ENCODE data around the gene FAM181A. TPM values are rescaled to one million over a fixed set of nuclear protein-coding genes. Genes with fewer than 3 reads are reported as not detected.

The FAM181A gene
- total RNA-seq: not detected

GRCh38 chr14:93926873-93927799 lies at the start of gene FAM181A:
Gene FAM181A (plus strand): TSS chr14:93927344. CDS start chr14:93928286, 942 bp downstream.
- WGBS: 67% methylated on average over 24 of the region's 38 CpGs
- TF ChIP-seq POLR2AphosphoS5 (IDR thresholded peaks at IDR 0.05): no peak
- no peak for TF ChIP-seq POLR2A (IDR thresholded peaks at IDR 0.05)
- TF ChIP-seq EP300 (IDR thresholded peaks at IDR 0.05): no peak
- TF ChIP-seq CTCF (IDR thresholded peaks at IDR 0.05): no peak
- Histone ChIP-seq H3K9me3 (no peaks in the 10 kb centered on the region), H3K36me3 (no peaks in the 10 kb centered on the region), H3K27ac (no peak within 1 kb of the TSS), H3K4me3 (no peak within 1 kb of the TSS), H3K4me1 (no peaks in the 10 kb centered on the region), H3K27me3 (peaks cover 6% of the 10 kb centered on the region)
- DNase-seq (ENCODE audit: low spot score in 2 of 2): no peak

GRCh38 chr14:93878212-93878611 lies 48.9 kb upstream of the FAM181A start:
- DNase-seq (ENCODE audit: low spot score in 2 of 2): no peak
- Histone ChIP-seq H3K4me3 (no peak overlapping the region), H3K27ac (no peak overlapping the region), H3K36me3 (no peaks in the 10 kb centered on the region), H3K27me3 (peaks cover 3% of the 10 kb centered on the region), H3K9me3 (no peaks in the 10 kb centered on the region), H3K4me1 (peaks cover 17% of the 10 kb centered on the region)
- TF ChIP-seq POLR2AphosphoS5 (IDR thresholded peaks at IDR 0.05): no peak
- no peak for TF ChIP-seq POLR2A (IDR thresholded peaks at IDR 0.05)
- no peak for TF ChIP-seq EP300 (IDR thresholded peaks at IDR 0.05)
- no peak for TF ChIP-seq CTCF (IDR thresholded peaks at IDR 0.05)
- WGBS: 68% methylated on average over 8 of the region's 8 CpGs

DNA sequence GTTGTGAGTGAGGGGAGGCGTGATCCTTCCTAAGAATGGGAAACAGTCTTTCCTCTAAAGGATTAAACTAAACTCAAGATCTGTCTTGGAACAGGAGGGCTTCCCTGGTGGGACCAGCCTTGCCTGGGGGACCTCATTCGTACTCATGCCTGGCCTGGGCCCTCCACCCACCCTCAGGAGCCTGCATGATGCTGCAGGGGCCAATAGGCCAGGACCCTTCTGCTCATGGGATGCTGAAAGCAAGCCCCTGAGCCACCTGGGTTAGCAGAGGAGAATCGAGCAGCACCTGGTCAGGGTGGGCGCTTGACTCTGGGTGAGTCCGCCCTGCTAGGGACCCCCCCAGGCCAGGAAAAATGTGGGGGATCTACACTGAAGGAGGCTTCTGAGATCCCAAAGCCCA lies 48.3 kb upstream of the FAM181A start:
- H3K4me1 ChIP-seq: peaks cover 17% of the 10 kb centered on the region
- DNase-seq (ENCODE audit: low spot score in 2 of 2): no peak
- no peak overlapping the region for H3K27ac ChIP-seq
- TF ChIP-seq CTCF (IDR thresholded peaks at IDR 0.05): no peak
- no peak for TF ChIP-seq POLR2A (IDR thresholded peaks at IDR 0.05)
- TF ChIP-seq EP300 (IDR thresholded peaks at IDR 0.05): no peak
- TF ChIP-seq POLR2AphosphoS5 (IDR thresholded peaks at IDR 0.05): no peak
- 90% methylated on average over 5 of the region's 5 CpGs for WGBS
- no peaks in the 10 kb centered on the region for H3K9me3 ChIP-seq
- no peak overlapping the region for H3K4me3 ChIP-seq
- H3K27me3 ChIP-seq: peaks cover 3% of the 10 kb centered on the region
- H3K36me3 ChIP-seq: no peaks in the 10 kb centered on the region

DNA sequence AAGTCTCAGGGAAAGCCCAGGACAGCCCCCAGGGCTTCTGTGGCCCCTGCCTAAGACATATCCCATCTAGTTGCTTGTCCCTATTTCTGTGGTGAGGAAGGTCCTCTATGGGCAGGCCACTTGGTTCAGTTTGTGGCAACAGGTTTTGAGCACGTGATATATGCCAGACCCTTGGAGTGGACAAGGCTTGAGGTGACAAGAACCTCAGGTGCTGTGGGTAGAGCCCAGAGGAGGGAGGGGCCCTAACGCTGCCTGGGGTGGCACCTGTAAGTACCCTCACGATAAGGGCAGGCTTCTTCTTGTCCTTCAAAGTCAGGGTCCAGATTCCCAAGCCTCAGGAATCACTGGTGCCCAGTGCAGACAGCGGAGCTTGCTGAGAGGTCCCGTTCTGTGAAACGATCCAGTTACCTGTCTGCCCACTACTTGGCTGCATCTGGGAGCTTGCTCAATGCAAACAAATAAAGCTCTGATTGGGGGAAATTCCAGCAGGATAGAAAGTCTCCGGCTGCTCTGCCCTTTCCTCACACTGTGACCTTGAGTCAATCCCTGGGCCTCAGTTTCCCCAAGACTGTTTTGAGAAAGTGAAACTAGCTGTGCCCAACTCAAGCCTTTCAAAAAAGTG lies 47.7 kb upstream of the FAM181A start:
- DNase-seq (ENCODE audit: low spot score in 2 of 2): no peak
- Histone ChIP-seq H3K4me1 (peaks cover 17% of the 10 kb centered on the region), H3K27ac (no peak overlapping the region), H3K36me3 (no peaks in the 10 kb centered on the region), H3K27me3 (peaks cover 3% of the 10 kb centered on the region), H3K9me3 (no peaks in the 10 kb centered on the region), H3K4me3 (peak overlapping the region; percentile 30)
- 38% methylated on average over 2 of the region's 7 CpGs for WGBS
- TF ChIP-seq EP300 (IDR thresholded peaks at IDR 0.05) (no peak), CTCF (IDR thresholded peaks at IDR 0.05) (no peak), POLR2AphosphoS5 (IDR thresholded peaks at IDR 0.05) (no peak)

All from suprapubic skin (tissue), 4 donors.